ENCODE results near the gene CLECL1. TPM values are rescaled to one million over a fixed set of nuclear protein-coding genes. Genes with fewer than 3 reads are reported as not detected.
A peak's percentile ranks its signal among the peaks of the same experiment; 100 is the strongest.

The CLECL1 gene
- total RNA-seq, 2 experiments from 2014 or later = 0.44 to 1.7 TPM

GRCh38 chr12:9724023-9724422 lies 8.9 kb downstream of the CLECL1 start:
- Histone ChIP-seq H3K9me3 (ENCODE audit: control insufficient read depth in 1 of 2, insufficient read depth in 1 of 2, low read length in 2 of 2) (no peaks in the 10 kb centered on the region), H3K27me3 (ENCODE audit: control insufficient read depth in 1 of 2, insufficient read depth in 2 of 2, low read length in 2 of 2) (peaks cover 0 to 4% of the 10 kb centered on the region in 2 experiments), H3K4me1 (ENCODE audit: insufficient read depth, low read length) (no peaks in the 10 kb centered on the region), H3K36me3 (ENCODE audit: insufficient read depth, low read length) (no peaks in the 10 kb centered on the region), H3K4me3 (ENCODE audit: low read length) (no peak overlapping the region), H3K27ac (ENCODE audit: low read depth in 1 of 2, low read length in 2 of 2) (no peak overlapping the region)
- DNase-seq (no peak), ATAC-seq (ENCODE audit: poor library complexity) (no peak)
- no peak overlapping the region for H3K27ac Mint-ChIP-seq
- intact Hi-C loops (cut with DNase I, micrococcal nuclease) = no loop called here
- no peaks in the 10 kb centered on the region for H3K27me3 Mint-ChIP-seq
- CTCF ChIA-PET = no interaction called here
- POLR2A ChIA-PET = interaction anchor here (0.7 kb wide), 1 partner anchor 24 kb away, joined by 3 read pairs; no protein-coding TSS in a partner anchor
- TF ChIP-seq CTCF (IDR thresholded peaks at IDR 0.05) = no peak
- H3K9me3 Mint-ChIP-seq = no peaks in the 10 kb centered on the region
- H3K4me3 Mint-ChIP-seq = no peak overlapping the region
- peaks cover 4% of the 10 kb centered on the region for H3K4me1 Mint-ChIP-seq (ENCODE audit: low read depth)
- H3K36me3 Mint-ChIP-seq (ENCODE audit: low read depth) = no peaks in the 10 kb centered on the region

GRCh38 chr12:9721394-9722092 lies 11.4 kb downstream of the CLECL1 start:
- CTCF ChIA-PET = interaction anchor here (1.1 to 1.6 kb wide), 3 partner anchors 13 to 87 kb away, joined by 3 to 6 read pairs (median 5); no protein-coding TSS in a partner anchor
- H3K27me3 Mint-ChIP-seq = no peaks in the 10 kb centered on the region
- no peak for ATAC-seq (ENCODE audit: poor library complexity)

GRCh38 chr12:9719790-9720189 lies 13.1 kb downstream of the CLECL1 start:
- no peak for ATAC-seq (ENCODE audit: poor library complexity)
- CTCF ChIA-PET = no interaction called here
- intact Hi-C loops (cut with DNase I, micrococcal nuclease) = no loop called here
- Histone ChIP-seq H3K27me3 (ENCODE audit: control insufficient read depth in 1 of 2, insufficient read depth in 2 of 2, low read length in 2 of 2) (peaks cover 0 to 4% of the 10 kb centered on the region in 2 experiments), H3K4me1 (ENCODE audit: insufficient read depth, low read length) (no peaks in the 10 kb centered on the region), H3K36me3 (ENCODE audit: insufficient read depth, low read length) (no peaks in the 10 kb centered on the region), H3K9me3 (ENCODE audit: control insufficient read depth in 1 of 2, insufficient read depth in 1 of 2, low read length in 2 of 2) (no peaks in the 10 kb centered on the region), H3K27ac (ENCODE audit: low read depth in 1 of 2, low read length in 2 of 2) (no peak overlapping the region), H3K4me3 (ENCODE audit: low read length) (no peak overlapping the region)
- Mint-ChIP-seq H3K9me3 (no peaks in the 10 kb centered on the region), H3K4me1 (ENCODE audit: low read depth) (peaks cover 20% of the 10 kb centered on the region), H3K4me3 (no peak overlapping the region), H3K27me3 (no peaks in the 10 kb centered on the region), H3K27ac (no peak overlapping the region), H3K36me3 (ENCODE audit: low read depth) (no peaks in the 10 kb centered on the region)
- no peak for DNase-seq
- no peak for TF ChIP-seq CTCF (IDR thresholded peaks at IDR 0.05)
- POLR2A ChIA-PET = interaction anchor here (1.4 kb wide), 1 partner anchor 23 kb away, joined by 3 read pairs; no protein-coding TSS in a partner anchor

More at GRCh38 chr12:9721394-9722092, 11.4 kb downstream of the CLECL1 start:
- H3K27me3 ChIP-seq (ENCODE audit: control insufficient read depth in 1 of 2, insufficient read depth in 2 of 2, low read length in 2 of 2) = peaks cover 0 to 4% of the 10 kb centered on the region in 2 experiments
- H3K9me3 ChIP-seq (ENCODE audit: control insufficient read depth in 1 of 2, insufficient read depth in 1 of 2, low read length in 2 of 2) = no peaks in the 10 kb centered on the region
- intact Hi-C loops (cut with DNase I, micrococcal nuclease) = no loop called here
- Mint-ChIP-seq H3K4me1 (ENCODE audit: low read depth) (peaks cover 4% of the 10 kb centered on the region), H3K9me3 (no peaks in the 10 kb centered on the region), H3K4me3 (no peak overlapping the region), H3K27ac (no peak overlapping the region), H3K36me3 (ENCODE audit: low read depth) (no peaks in the 10 kb centered on the region)
- no peak overlapping the region for H3K27ac ChIP-seq (ENCODE audit: low read depth in 1 of 2, low read length in 2 of 2)
- DNase-seq = peak in 1 of 14 experiments; percentile 25
- no peaks in the 10 kb centered on the region for H3K36me3 ChIP-seq (ENCODE audit: insufficient read depth, low read length)
- no peaks in the 10 kb centered on the region for H3K4me1 ChIP-seq (ENCODE audit: insufficient read depth, low read length)
- POLR2A ChIA-PET = interaction anchor here (0.7 to 1.6 kb wide), 6 partner anchors 11 to 43 kb away, joined by 3 to 7 read pairs (median 4); no protein-coding TSS in a partner anchor
- H3K4me3 ChIP-seq (ENCODE audit: low read length) = no peak overlapping the region
- TF ChIP-seq CTCF (IDR thresholded peaks at IDR 0.05) = no peak

Measured in CD4-positive, alpha-beta T cell (primary cell).